HG03432 (cell line): ENCODE data around the gene RFFL.

Source experiments
- ATAC-seq: cut with Tn5 transposase; IDR thresholded peaks from one replicate; pipeline ENCODE4 v1.9.1; 2021; ENCODE audit warnings: mild to moderate bottlenecking, moderate library complexity; ENCODE audit not compliant: unreplicated experiment

The RFFL gene

GRCh38 chr17:35081638-35082037, 18.1 kb upstream of the RFFL start:
- no peak for ATAC-seq

- no peak for ATAC-seq
Measured at GRCh38 chr17:35080536-35080935, 17.0 kb upstream of the RFFL start.

GRCh38 chr17:35079547-35080423, 16.3 kb upstream of the RFFL start:
- ATAC-seq, result no peak

DNA sequence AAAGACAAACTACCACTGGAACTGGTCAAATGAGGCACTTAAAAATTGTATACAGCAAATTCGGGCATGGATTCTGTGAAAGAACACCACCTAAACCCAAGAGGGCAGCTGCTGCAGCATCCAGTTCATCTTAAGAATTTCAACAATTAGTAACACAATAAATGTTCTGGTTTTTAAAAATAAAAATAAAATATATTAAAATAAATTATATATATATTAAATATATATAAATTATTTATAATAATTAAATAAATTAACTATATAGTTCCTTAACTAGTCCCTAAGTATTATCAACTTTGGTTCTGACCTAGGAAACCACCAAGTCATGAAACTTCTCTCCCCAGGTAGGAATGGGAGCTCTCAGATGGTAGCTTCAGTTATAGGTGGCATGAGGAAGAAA, 13.4 kb upstream of the RFFL start:
- no peak for ATAC-seq

DNA sequence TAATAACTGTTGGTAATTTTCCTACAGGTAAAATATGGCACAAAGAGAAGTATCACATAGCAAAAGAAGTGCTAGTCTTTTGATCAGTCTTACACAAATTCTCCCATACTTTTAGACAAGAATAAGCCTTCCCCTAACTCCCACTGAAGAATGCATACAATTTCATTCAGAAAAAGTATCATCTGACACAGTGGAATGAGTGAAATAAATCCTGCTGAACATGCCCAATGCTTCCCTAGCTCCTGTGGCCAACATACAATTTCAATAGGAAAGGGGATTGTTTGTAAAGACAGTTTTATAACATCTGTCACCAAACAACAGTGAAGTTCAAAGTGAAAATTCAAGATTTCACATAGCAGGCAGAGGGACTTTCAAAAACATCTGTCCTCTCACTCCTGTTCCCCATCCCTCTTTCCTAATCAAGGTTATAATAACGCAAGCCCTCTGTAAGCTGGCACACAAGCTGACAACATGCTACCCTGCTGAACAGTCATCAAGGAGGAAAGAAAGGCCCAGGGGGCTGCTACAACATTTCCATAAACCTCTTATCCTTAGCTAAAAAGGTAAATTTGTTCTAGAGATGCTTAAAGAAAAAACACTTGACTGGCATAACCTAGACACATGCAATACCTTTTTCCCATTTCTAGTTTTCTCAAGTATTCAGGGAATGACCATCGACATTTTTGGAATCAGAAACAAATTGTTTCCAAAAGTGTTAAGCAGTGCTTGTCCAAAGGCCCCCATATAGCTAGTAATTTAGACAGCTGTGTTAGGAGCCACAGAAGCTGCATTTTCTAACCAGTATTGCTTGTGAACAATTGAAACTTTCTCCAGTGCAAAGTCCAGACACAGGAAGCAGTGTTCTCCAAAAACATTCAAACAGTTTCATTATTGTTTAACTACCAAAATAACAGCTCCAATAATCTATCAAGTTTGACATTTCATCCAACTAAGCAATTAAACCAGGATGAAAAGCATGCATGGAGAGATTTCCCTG, 11.5 kb upstream of the RFFL start:
- ATAC-seq, result no peak

DNA sequence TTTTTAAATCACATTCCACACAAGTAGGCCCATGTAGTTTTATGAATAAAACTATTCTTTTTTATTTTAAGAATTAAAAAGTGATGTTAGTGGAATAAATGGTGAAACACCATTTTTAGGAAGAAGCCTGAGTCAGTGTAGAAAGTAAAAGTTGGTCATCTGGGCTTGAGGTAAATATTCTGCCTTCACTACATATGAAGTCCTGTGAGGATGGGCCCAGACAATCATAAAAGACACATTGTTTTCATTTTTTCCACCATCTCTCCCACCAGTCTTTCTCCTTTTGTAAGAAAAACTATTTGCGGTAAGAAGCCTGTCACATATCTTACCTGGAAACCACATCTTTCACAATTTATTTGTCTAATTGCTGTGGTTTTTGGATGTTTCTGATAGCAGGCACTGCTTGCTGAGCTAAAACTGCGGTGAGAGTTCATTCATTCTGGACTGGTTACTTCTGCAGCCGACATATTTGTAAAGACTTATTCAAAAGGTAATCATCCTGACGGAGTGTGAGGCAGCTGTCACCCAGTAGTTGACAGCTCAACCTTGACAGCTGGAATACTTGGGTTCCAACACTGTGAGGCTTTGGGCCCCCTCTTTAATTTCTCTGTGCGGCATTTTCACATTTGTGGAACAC, 10.6 kb upstream of the RFFL start:
- ATAC-seq, result no peak

- no peak for ATAC-seq
Measured at GRCh38 chr17:35073183-35073790, 9.8 kb upstream of the RFFL start.

- no peak for ATAC-seq
Measured at GRCh38 chr17:35069311-35069710, 5.8 kb upstream of the RFFL start.

DNA sequence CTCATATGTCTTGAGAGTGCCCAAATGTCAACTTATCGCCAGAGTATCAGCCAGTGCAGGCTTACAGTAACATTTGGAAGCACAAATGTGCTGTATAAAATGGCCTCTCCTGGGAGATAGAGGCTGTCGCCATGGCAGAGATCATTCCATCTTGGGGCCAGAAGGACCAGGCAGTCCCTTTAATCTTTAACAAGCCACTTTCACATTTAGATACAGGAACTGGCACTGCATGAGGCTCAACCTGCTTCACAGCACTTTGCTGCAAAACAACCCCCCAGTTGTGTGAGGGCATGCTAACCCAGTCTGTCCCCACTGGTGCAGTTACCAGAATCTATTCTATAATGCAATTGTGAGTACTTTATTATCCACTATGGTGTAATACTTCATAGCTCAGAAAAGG, 4.7 kb upstream of the RFFL start:
- ATAC-seq, result no peak

- ATAC-seq, result no peak
Measured at GRCh38 chr17:35065880-35066279, 2.4 kb upstream of the RFFL start.

DNA sequence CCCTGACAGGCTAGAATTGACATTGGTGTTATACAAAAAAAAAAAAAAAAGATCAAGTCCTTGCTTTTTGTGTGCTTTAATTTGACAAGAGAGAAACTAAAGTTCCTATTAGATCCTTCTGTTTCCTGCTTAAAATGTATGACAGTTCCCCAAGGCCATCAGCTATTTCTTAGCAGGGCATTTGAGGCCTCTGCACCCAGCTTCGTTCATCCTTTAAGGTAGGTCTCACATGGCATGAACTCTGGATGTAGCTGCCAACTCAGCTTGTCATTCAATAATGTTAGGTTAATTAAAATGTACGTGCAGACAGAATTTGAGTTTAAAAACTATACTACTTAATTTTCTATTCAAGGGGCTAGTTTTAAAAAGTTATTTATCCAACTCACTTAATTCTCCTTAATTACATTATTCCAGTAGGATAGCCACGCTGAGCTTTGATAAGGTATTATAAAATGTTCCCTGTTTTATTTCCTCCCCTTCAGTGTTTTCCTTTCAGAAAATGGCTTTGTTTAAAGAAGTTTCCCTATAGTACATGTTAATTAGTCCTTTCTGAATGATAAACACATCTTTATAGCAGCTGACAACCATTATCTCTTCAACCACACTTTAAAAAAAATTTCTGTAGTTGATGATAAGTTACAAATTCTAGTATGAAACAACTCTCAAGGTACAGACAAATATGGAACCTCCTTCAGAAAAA, 1.2 kb upstream of the RFFL start:
- ATAC-seq, result no peak

DNA sequence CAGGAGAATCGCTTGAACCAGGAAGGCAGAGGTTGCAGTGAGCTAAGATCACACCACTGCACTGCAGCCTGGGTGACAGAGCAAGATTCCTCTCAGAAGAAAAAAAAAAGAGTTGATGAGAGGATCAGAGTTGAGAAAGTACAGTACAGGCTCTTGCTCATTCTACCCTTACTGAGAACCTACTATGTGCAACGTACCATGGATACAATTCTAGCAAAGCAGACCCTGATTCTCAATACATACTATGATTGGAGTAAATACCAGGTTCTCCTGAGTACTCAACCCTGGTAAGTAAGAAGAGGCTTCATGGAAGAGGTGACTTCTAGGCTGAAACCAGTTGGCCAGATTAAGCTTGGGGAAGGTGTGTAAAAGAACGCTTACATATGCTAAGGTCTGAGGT, 1.2 kb downstream of the RFFL start:
- ATAC-seq, result no peak

- no peak for ATAC-seq
Measured at GRCh38 chr17:35057332-35057915, 6.1 kb downstream of the RFFL start.

GRCh38 chr17:35056013-35056412, 7.5 kb downstream of the RFFL start:
- no peak for ATAC-seq

- ATAC-seq, result no peak
Measured at GRCh38 chr17:35053204-35053603, 10.3 kb downstream of the RFFL start.

- ATAC-seq, result no peak
Measured at GRCh38 chr17:35052780-35053179, 10.7 kb downstream of the RFFL start.

DNA sequence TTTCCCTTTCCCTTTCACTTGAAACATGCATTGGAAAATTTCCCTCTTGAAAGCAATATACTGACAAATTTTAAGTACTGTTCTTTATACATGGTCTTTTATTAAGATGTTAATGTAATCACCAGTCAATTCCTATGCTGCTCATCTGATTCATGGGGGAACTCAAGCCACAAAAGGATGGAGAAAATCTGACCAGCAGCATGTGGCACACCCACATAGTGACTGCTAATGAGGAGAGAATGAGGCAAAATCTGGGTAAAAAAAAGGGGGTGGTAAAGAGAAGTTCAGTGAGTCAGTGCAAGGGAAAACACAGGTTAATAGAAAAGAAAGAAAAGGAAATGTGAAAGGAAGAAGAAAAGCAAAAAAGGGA, 11.3 kb downstream of the RFFL start:
- ATAC-seq, result peak; percentile 18

DNA sequence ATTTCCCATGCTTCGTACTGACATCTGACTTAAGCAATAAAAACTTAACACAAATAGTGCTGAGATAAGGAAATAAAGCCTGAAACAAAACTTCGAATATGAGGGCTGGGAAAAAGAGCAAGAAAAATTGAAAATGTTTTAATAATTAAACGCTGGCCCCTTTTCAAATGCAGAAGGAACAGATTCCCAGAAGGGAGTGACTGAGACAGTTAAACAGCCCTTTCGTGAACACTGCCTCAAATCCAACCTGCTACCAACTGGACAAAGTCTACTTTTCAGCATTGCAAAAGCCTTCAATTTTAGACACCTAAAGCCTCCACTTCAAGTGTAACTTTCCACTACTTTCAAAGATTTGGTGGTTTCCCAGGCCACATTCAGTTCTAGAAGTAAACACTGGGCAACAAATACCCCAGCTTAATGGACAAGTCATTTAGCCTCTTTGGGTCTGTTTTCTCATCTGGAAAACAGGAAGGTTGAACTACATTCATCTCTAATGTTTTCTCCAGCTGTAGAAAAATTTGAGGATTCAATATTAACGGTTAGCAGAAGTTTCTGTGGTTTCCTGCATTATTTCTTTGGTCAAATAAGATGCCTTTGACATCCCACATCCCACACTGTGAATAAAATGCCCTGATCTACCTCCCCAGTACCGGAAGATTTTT, 11.8 kb downstream of the RFFL start:
- ATAC-seq, result peak; percentile 53

DNA sequence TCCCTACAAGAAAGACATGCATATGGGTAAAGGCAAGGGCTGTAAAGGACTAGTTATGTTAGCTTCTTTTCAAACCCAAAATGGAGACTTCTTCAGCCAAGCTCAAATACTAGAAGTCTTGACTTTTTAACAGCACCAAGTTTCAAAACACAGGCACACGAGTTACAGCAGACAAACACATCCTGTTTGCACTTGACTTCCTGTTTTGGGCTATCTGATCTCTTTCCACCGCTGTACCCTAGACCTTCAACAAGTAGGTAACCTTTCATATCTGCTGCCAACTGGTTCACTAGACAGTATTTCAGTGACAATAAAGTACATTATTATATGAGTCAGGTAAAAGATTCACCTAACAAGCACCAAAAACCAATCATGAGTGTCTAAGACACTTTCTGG, 12.3 kb downstream of the RFFL start:
- ATAC-seq, result peak; percentile 49
